Panc1 (cell line): ENCODE data around the gene SDF4.

Experiments used
- SIN3A ChIP-seq: IDR thresholded peaks from 2 replicates; pipeline ENCODE4 v1.6.1; 2012; ENCODE audit warnings: low read depth, mild to moderate bottlenecking, low read length, moderate library complexity, borderline replicate concordance; ENCODE audit not compliant: insufficient read depth
- TF ChIP-seq, protein P1 (sequence below), 2 experiments: IDR thresholded peaks; 2 replicates each; pipeline ENCODE4 v1.6.1; 2011 to 2012; ENCODE audit warnings: low read depth in 2 of 2, control low read depth in 1 of 2, low read length in 1 of 2, mild to moderate bottlenecking in 1 of 2, moderate library complexity in 1 of 2; ENCODE audit not compliant: insufficient read depth in 1 of 2
- TF ChIP-seq, protein P2 (sequence below): fragments of 450-650 bp; IDR thresholded peaks from 2 replicates; pipeline ENCODE4 v1.5.1; 2017; ENCODE audit warnings: mild to moderate bottlenecking

DNA sequence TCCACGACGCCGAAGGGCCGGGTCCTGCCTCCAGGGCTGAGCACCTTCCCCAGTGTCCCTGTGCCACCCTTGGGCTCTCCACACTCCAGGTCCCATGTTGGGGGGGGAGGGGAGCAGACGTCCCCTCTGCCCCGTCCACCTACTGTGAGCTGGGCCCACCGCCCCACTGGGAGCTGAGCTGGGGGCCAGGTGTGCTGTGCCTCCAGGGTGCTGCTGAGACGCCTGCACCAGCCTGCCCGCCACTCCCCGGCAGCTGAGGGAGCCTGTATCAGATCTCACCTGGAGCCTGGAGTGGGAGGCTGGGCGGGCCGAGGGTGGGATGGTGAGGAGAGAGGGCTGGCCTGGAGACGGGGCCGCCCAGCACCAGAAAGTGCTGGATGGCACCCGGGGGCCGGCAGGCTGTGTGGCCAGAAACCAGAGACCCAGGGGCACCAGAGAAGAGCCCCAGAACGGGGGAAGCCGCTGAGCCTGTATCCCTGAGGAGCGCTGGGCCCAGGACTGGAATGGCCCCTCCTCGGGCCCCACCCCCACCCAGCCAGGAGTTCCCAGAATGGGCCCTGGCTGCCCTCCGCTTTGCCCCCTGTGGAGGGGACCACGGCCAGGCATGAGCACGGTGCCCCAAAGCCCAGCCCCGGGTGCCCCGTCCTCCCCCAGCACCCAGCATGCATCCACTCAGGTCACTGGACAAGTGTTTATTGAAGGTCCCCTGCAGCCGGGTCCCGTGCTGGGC, 28.8 kb downstream of the SDF4 start:
- TF ChIP-seq, protein P1, sequence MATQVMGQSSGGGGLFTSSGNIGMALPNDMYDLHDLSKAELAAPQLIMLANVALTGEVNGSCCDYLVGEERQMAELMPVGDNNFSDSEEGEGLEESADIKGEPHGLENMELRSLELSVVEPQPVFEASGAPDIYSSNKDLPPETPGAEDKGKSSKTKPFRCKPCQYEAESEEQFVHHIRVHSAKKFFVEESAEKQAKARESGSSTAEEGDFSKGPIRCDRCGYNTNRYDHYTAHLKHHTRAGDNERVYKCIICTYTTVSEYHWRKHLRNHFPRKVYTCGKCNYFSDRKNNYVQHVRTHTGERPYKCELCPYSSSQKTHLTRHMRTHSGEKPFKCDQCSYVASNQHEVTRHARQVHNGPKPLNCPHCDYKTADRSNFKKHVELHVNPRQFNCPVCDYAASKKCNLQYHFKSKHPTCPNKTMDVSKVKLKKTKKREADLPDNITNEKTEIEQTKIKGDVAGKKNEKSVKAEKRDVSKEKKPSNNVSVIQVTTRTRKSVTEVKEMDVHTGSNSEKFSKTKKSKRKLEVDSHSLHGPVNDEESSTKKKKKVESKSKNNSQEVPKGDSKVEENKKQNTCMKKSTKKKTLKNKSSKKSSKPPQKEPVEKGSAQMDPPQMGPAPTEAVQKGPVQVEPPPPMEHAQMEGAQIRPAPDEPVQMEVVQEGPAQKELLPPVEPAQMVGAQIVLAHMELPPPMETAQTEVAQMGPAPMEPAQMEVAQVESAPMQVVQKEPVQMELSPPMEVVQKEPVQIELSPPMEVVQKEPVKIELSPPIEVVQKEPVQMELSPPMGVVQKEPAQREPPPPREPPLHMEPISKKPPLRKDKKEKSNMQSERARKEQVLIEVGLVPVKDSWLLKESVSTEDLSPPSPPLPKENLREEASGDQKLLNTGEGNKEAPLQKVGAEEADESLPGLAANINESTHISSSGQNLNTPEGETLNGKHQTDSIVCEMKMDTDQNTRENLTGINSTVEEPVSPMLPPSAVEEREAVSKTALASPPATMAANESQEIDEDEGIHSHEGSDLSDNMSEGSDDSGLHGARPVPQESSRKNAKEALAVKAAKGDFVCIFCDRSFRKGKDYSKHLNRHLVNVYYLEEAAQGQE (IDR thresholded peaks at IDR 0.05; ENCODE audit: insufficient read depth in 1 of 2, low read depth in 2 of 2, low read length in 1 of 2): no peak
- TF ChIP-seq, protein P2, sequence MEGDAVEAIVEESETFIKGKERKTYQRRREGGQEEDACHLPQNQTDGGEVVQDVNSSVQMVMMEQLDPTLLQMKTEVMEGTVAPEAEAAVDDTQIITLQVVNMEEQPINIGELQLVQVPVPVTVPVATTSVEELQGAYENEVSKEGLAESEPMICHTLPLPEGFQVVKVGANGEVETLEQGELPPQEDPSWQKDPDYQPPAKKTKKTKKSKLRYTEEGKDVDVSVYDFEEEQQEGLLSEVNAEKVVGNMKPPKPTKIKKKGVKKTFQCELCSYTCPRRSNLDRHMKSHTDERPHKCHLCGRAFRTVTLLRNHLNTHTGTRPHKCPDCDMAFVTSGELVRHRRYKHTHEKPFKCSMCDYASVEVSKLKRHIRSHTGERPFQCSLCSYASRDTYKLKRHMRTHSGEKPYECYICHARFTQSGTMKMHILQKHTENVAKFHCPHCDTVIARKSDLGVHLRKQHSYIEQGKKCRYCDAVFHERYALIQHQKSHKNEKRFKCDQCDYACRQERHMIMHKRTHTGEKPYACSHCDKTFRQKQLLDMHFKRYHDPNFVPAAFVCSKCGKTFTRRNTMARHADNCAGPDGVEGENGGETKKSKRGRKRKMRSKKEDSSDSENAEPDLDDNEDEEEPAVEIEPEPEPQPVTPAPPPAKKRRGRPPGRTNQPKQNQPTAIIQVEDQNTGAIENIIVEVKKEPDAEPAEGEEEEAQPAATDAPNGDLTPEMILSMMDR: no peak
- TF ChIP-seq SIN3A: no peak
